Right lobe of liver (tissue), 6 donors: ENCODE results near the gene MAP3K20. TPM values are rescaled to one million over a fixed set of nuclear protein-coding genes. Genes with fewer than 3 reads are reported as not detected.
"Not testable (repeated sequence)": the region's sequence is repeated elsewhere in the genome, so short reads cannot be mapped to it uniquely, and the experiment has no call there.

Experiments used
- ATAC-seq, 4 donors: fragments of 200-7000 bp; cut with Tn5 transposase; one replicate each; pipeline ENCODE4 v1.9.1; 2020; ENCODE audit warnings: mild to moderate bottlenecking in 4 of 4, moderate library complexity in 4 of 4
- DNase-seq, 3 donors: peaks; one replicate each; pipeline ENCODE4 v3.0.0-alpha.2; 2020
- H3K27ac ChIP-seq, 3 donors: fragments of 200-600 bp; one replicate each; pipeline ENCODE4 v1.8.0; 2022
- H3K27me3 ChIP-seq, 2 donors: fragments of 200-600 bp; one replicate each; pipeline ENCODE4 v1.8.0; 2022
- H3K36me3 ChIP-seq, 4 donors: fragments of 200-600 bp; sonication (generic) in 1 of 4; one replicate each; pipeline versions ENCODE4 v1.5.1 to v1.8.0; 2017 to 2022; ENCODE audit warnings: control low read depth in 1 of 4
- H3K4me1 ChIP-seq, 4 donors: fragments of 200-600 bp; sonication (generic) in 1 of 4; one replicate each; pipeline versions ENCODE4 v1.5.1 to v1.8.0; 2017 to 2022; ENCODE audit warnings: control low read depth in 1 of 4
- H3K4me3 ChIP-seq, 3 donors: fragments of 200-600 bp; one replicate each; pipeline ENCODE4 v1.8.0; 2022
- H3K9me3 ChIP-seq, 4 donors: fragments of 200-600 bp; sonication (generic) in 1 of 4; one replicate each; pipeline versions ENCODE4 v1.5.1 to v1.8.0; 2017 to 2022; ENCODE audit warnings: control low read depth in 1 of 4
- POLR2A ChIP-seq: fragments of 450-650 bp; IDR thresholded peaks from one replicate; pipeline ENCODE4 v1.6.1; 2017; ENCODE audit warnings: antibody characterized with exemption, mild to moderate bottlenecking
- WGBS: methylation state at CpG from one replicate; pipeline ENCODE4 v1.1.6; 2018; ENCODE audit warnings: low coverage, low lambda C conversion rate; ENCODE audit not compliant: insufficient coverage; ENCODE audit errors: missing lambda C conversion rate; 5-methylcytosine and 5-hydroxymethylcytosine counted together
- intact Hi-C, 2 donors: fragments of 100-400 bp; cut with DNase I; formaldehyde crosslinking; loops; one replicate each; pipeline versions ENCODE4 v1.11.2 to v1.14.1; 2022
- total RNA-seq, 6 experiments: library from RNA; depleted of rRNA in 2 of 6; stranded (reverse); fragments of >200 nt in 2 of 6; fragmentation: NEBNext Ultra II Directional in 3 of 6; extraction: Animal tissue kit (Norgen Biotek cat#: 25700) in 3 of 6; gene quantifications; one replicate each; pipeline versions ENCODE4 v1.1.0 to v1.2.4, GENCODE V29; 2016 to 2023
- TF ChIP-seq, protein P1 (sequence below), 4 donors: fragments of 200-600 bp in 3 of 4; fragments of 450-650 bp in 1 of 4; IDR thresholded peaks; one replicate each; pipeline versions ENCODE4 v1.5.1 to v1.8.0; 2016 to 2022; ENCODE audit warnings: antibody characterized with exemption in 4 of 4, mild to moderate bottlenecking in 2 of 4
- donor health status: DM: no; HTN: yes; CAD: no.
- donor health status: DM: no; HTN: no; CAD: no.
- donor health status: DM: no; HTN: no; CAD: no.
- donor health status: DM: no; HTN: yes; CAD: no.
- donor health status: DM: no; HTN: yes; CAD: no.

MAP3K20 gene
- total RNA-seq, 6 experiments from 2014 or later, result 16.0 to 36.8 (median 22.0) TPM

DNA sequence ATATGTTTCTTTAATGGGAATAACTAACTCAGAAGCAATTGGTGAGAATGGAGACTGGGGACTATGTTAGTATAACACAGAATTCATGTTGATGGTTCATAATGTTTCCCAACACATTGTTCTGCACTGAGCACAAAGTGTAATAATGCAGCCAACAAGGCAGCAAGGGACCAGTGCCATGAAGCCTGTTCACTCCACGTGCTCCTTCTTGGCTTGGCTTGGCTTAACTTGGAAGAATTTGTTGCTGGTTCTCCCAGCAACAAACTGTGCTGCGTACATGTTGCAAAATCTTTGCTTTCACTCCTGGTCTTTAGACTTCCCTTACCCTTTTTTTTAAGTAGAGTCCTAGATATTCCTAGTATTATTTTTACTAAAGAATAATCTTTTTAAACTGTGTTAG lies 129.7 kb downstream of the MAP3K20 start:
- TF ChIP-seq POLR2A, result no peak
- TF ChIP-seq, protein P1, sequence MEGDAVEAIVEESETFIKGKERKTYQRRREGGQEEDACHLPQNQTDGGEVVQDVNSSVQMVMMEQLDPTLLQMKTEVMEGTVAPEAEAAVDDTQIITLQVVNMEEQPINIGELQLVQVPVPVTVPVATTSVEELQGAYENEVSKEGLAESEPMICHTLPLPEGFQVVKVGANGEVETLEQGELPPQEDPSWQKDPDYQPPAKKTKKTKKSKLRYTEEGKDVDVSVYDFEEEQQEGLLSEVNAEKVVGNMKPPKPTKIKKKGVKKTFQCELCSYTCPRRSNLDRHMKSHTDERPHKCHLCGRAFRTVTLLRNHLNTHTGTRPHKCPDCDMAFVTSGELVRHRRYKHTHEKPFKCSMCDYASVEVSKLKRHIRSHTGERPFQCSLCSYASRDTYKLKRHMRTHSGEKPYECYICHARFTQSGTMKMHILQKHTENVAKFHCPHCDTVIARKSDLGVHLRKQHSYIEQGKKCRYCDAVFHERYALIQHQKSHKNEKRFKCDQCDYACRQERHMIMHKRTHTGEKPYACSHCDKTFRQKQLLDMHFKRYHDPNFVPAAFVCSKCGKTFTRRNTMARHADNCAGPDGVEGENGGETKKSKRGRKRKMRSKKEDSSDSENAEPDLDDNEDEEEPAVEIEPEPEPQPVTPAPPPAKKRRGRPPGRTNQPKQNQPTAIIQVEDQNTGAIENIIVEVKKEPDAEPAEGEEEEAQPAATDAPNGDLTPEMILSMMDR (IDR thresholded peaks at IDR 0.05), result no peak
- 28% methylated on average over 2 of the region's 2 CpGs for WGBS
- ATAC-seq (peak; percentile 63 to 90 (median 80)), DNase-seq (peak in 2 of 3 donors; percentile 61 to 78)
- peak overlapping the region in 1 of 3 donors; percentile 29 for H3K27ac ChIP-seq
- H3K4me1 ChIP-seq, result peaks cover 0 to 7% (median 0%) of the 10 kb centered on the region in 4 donors
- H3K36me3 ChIP-seq, result no peaks in the 10 kb centered on the region
- no peak overlapping the region for H3K4me3 ChIP-seq
- H3K9me3 ChIP-seq, result no peaks in the 10 kb centered on the region
- intact Hi-C loops, result no loop called here
- H3K27me3 ChIP-seq, result no peaks in the 10 kb centered on the region

DNA sequence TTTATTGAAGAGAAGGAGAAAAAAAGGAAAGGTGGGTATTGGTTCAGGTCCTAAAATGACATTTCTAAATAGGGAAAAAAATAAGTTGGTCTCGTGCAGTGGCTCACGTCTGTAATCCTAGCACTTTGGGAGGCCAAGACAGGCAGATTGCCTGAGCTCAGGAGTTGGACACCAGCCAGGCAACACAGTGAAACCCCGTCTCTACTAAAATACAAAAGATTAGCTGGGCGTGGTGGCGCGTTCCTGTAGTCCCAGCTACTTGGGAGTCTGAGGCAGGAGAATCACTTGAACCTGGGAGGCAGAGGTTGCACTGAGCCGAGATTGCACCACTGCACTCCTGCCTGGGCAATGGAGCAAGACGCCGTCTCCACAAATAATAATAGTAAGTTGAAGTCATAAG lies 131.5 kb downstream of the MAP3K20 start:
- H3K27ac ChIP-seq, ATAC-seq, H3K36me3 ChIP-seq, H3K4me3 ChIP-seq, DNase-seq, H3K9me3 ChIP-seq, H3K27me3 ChIP-seq, intact Hi-C loops: not testable (repeated sequence)
- 57% methylated on average over 3 of the region's 9 CpGs for WGBS
- peaks cover 0 to 14% (median 0%) of the 10 kb centered on the region in 4 donors for H3K4me1 ChIP-seq

DNA sequence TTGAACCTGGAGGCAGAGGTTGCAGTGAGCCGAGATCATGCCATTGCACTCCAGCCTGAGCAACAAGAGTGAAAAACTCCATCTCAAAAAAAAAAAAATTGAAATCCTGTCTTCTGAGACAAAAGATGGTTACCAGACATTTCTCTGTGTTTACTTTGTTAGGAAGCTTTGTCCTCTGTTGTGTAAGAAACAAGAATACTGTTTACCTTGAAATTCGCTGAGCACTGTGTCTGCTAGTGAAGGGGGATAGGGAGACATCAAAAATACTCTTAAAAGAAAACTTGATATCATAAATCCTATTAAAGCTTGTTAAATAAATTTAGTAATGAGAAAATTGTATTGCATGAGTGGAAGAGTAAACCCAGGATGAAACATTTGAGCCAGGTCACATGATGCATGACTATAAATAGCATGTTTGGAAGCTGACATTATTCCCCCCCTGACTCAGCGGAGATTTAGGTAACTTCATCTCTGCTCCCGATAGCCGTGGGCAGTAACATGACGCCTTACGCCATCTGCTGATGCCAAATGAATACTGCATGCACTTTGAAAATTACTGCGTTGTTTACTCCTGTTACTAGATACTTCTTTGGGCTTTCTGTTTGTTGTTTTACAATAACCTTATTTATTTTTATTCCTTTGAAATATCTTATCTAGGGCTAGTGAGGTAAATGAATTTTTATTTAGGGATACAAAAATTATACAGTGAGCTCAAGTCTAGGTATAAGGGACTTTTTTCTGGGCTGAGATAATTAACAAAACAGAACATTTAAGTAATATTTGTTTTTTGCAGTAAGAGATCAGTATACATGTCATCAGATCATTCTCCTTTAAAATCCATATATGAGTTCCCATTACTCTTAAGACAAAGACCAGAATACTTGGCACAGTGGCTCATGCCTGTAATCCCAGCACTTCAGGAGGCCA lies 134.9 kb downstream of the MAP3K20 start:
- ATAC-seq, result peak; percentile 88 to 96 (median 95)
- DNase-seq, result peak in 1 of 3 donors; percentile 72
- TF ChIP-seq, protein P1 (IDR thresholded peaks at IDR 0.05), result peak; percentile 88 to 95 (median 92)
- TF ChIP-seq POLR2A, result no peak
- H3K27ac ChIP-seq, result peak overlapping the region; percentile 52 to 75 (median 68)
- intact Hi-C loops, result loop anchor here in 1 of 2 donors (5.0 kb wide), 1 partner anchor 183 kb away; no protein-coding TSS in a partner anchor
- peaks cover 0 to 14% (median 0%) of the 10 kb centered on the region in 4 donors for H3K4me1 ChIP-seq
- no peaks in the 10 kb centered on the region for H3K9me3 ChIP-seq
- H3K27me3 ChIP-seq, result no peaks in the 10 kb centered on the region
- WGBS, result 8% methylated on average over 8 of the region's 8 CpGs
- H3K36me3 ChIP-seq, result no peaks in the 10 kb centered on the region
- H3K4me3 ChIP-seq, result no peak overlapping the region

DNA sequence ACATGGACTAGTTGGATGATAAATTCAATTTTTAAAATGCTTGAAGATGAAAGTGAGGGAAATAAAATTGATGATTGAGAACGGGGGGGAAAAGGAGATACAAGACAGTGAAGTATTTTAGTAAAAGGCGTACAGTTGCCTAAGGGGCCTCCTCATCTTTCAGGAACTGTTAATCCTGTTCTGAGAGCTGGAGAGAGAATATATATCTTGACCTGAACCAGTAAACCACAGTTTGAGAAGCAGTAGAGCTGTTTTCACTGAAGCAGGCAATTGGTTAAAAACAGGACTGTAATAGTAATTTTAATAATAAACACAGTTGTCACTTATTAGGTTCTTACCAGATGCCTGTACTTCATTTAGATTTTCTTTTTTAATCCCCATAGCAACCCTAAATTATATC lies 137.5 kb downstream of the MAP3K20 start:
- no peak for ATAC-seq
- H3K9me3 ChIP-seq, result no peaks in the 10 kb centered on the region
- H3K36me3 ChIP-seq, result no peaks in the 10 kb centered on the region
- intact Hi-C loops, result loop anchor here in 1 of 2 donors (5.0 kb wide), 1 partner anchor 186 kb away; no protein-coding TSS in a partner anchor
- no peak for DNase-seq
- H3K27me3 ChIP-seq, result no peaks in the 10 kb centered on the region
- 84% methylated on average over 2 of the region's 2 CpGs for WGBS
- H3K27ac ChIP-seq, result peak overlapping the region in 2 of 3 donors; percentile 37 to 39
- no peak for TF ChIP-seq POLR2A
- H3K4me3 ChIP-seq, result no peak overlapping the region
- peaks cover 0 to 14% (median 0%) of the 10 kb centered on the region in 4 donors for H3K4me1 ChIP-seq

DNA sequence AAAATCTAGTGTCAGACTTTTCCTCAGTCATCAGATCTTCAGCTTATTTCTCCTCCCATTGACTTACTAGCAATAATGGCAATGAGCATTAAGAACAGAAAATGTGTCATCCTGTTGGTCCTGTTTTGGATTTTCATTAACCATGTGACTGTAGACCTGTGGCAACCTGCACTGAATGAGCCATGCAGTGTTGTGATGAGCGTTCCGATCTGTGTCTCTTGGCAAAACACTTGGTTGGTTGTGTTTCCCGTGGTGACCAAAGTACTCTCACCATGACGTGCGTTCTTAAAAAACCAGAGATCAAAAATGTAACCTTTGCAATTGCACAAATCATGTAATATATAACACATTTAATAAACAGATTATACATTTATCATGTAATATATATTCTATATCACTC lies 138.6 kb downstream of the MAP3K20 start:
- intact Hi-C loops, result loop anchor here in 1 of 2 donors (5.0 kb wide), 1 partner anchor 187 kb away; no protein-coding TSS in a partner anchor
- Histone ChIP-seq H3K27me3 (no peaks in the 10 kb centered on the region), H3K27ac (peak overlapping the region; percentile 37 to 39 (median 39)), H3K36me3 (peaks cover 0 to 3% (median 0%) of the 10 kb centered on the region in 4 donors), H3K9me3 (no peaks in the 10 kb centered on the region), H3K4me1 (peaks cover 0 to 14% (median 0%) of the 10 kb centered on the region in 4 donors), H3K4me3 (no peak overlapping the region)
- 43% methylated on average over 5 of the region's 5 CpGs for WGBS
- TF ChIP-seq, protein P1 (IDR thresholded peaks at IDR 0.05), result no peak
- TF ChIP-seq POLR2A, result no peak
- peak; percentile 50 to 82 (median 69) for ATAC-seq
- DNase-seq, result peak in 1 of 3 donors; percentile 76
